Neural progenitor cell (in vitro differentiated cells): ENCODE data around the gene TAPT1. TPM values are rescaled to one million over a fixed set of nuclear protein-coding genes. Genes with fewer than 3 reads are reported as not detected.

Experiments
- DNase-seq: peaks from one replicate; pipeline ENCODE4 v3.0.0-alpha.2; 2016; ENCODE audit warnings: low spot score
- H2AFZ ChIP-seq: fragments of 200-600 bp; sonication (generic); replicated peaks from 2 replicates; pipeline ENCODE4 v1.6.1; 2016; ENCODE audit warnings: antibody characterized with exemption
- H3F3A ChIP-seq: fragments of 200-600 bp; sonication (generic); 2 replicates; pipeline ENCODE4 v1.6.1; 2016; ENCODE audit warnings: antibody characterized with exemption, low read depth
- H3K27ac ChIP-seq: fragments of 200-600 bp; sonication (generic); 2 replicates; pipeline ENCODE4 v1.5.1; 2016; ENCODE audit warnings: mild to moderate bottlenecking
- H3K27me3 ChIP-seq: fragments of 200-600 bp; sonication (generic); 2 replicates; pipeline ENCODE4 v1.6.1; 2016; ENCODE audit warnings: mild to moderate bottlenecking, moderate library complexity
- H3K36me3 ChIP-seq: fragments of 200-600 bp; sonication (generic); 2 replicates; pipeline ENCODE4 v1.5.1; 2016
- H3K4me1 ChIP-seq: fragments of 200-600 bp; sonication (generic); 2 replicates; pipeline ENCODE4 v1.6.1; 2016; ENCODE audit warnings: mixed run types
- H3K4me2 ChIP-seq: fragments of 200-600 bp; sonication (generic); 2 replicates; pipeline ENCODE4 v1.6.1; 2016
- H3K4me3 ChIP-seq: fragments of 200-600 bp; sonication (generic); 2 replicates; pipeline ENCODE4 v1.5.1; 2016
- H3K79me2 ChIP-seq: fragments of 200-600 bp; sonication (generic); 2 replicates; pipeline ENCODE4 v1.6.1; 2016; ENCODE audit warnings: low read depth
- H3K9ac ChIP-seq: fragments of 200-600 bp; sonication (generic); 2 replicates; pipeline ENCODE4 v1.6.1; 2016
- H3K9me3 ChIP-seq: fragments of 200-600 bp; sonication (generic); 2 replicates; pipeline ENCODE4 v1.5.1; 2016; ENCODE audit warnings: low read depth
- H4K20me1 ChIP-seq: fragments of 200-600 bp; sonication (generic); 2 replicates; pipeline ENCODE4 v1.6.1; 2016; ENCODE audit warnings: low read depth
- H3K27ac Mint-ChIP-seq: 3 replicates; pipeline ENCODE4 v1.8.0; 2021; ENCODE audit warnings: mixed read lengths
- H3K27me3 Mint-ChIP-seq: 2 replicates; pipeline ENCODE4 v1.8.0; 2022; ENCODE audit warnings: low read depth, mild to moderate bottlenecking, inconsistent platforms, moderate library complexity, mixed read lengths; ENCODE audit not compliant: insufficient read depth
- H3K36me3 Mint-ChIP-seq: 3 replicates; pipeline ENCODE4 v1.8.0; 2021; ENCODE audit warnings: mixed read lengths
- H3K4me1 Mint-ChIP-seq: 3 replicates; pipeline ENCODE4 v1.8.0; 2021; ENCODE audit warnings: mixed read lengths
- H3K4me3 Mint-ChIP-seq: 3 replicates; pipeline ENCODE4 v1.8.0; 2021; ENCODE audit warnings: mild to moderate bottlenecking, moderate library complexity, mixed read lengths
- H3K9me3 Mint-ChIP-seq: 3 replicates; pipeline ENCODE4 v1.8.0; 2020; ENCODE audit warnings: mixed read lengths
- CTCF ChIP-seq: fragments of 200-600 bp; sonication (generic); IDR thresholded peaks from 2 replicates; pipeline ENCODE4 v1.5.1; 2017; ENCODE audit warnings: antibody characterized with exemption, mild to moderate bottlenecking
- EZH2 ChIP-seq: fragments of 200-600 bp; sonication (generic); IDR thresholded peaks from 2 replicates; pipeline ENCODE4 v1.6.1; 2017; ENCODE audit warnings: antibody characterized with exemption, mild to moderate bottlenecking, moderate library complexity
- EZH2phosphoT487 ChIP-seq: fragments of 200-600 bp; sonication (generic); IDR thresholded peaks from 2 replicates; pipeline ENCODE4 v1.6.1; 2017; ENCODE audit warnings: antibody characterized with exemption
- total RNA-seq: library from RNA; depleted of rRNA; stranded (reverse); fragments of >200 nt; gene quantifications from 2 replicates; pipeline ENCODE4 v1.2.3, GENCODE V29; 2015; ENCODE audit warnings: low replicate concordance

The TAPT1 gene
- total RNA-seq, 1 donor from 2014 or later, result 18.9 TPM

GRCh38 chr4:16125571-16126445 is 100.5 kb downstream of the TAPT1 start:
- H3K4me3 ChIP-seq, result no peak overlapping the region
- Mint-ChIP-seq H3K27me3 (no peaks in the 10 kb centered on the region), H3K36me3 (no peaks in the 10 kb centered on the region), H3K4me3 (no peak overlapping the region), H3K9me3 (no peaks in the 10 kb centered on the region), H3K4me1 (peaks cover 2% of the 10 kb centered on the region), H3K27ac (peak overlapping the region; percentile 70)
- no peaks in the 10 kb centered on the region for H3K36me3 ChIP-seq
- H3K9ac ChIP-seq, result no peak overlapping the region
- H3K79me2 ChIP-seq, result no peaks in the 10 kb centered on the region
- H3K27me3 ChIP-seq, result no peaks in the 10 kb centered on the region
- no peak for DNase-seq
- no peak overlapping the region for H2AFZ ChIP-seq
- no peaks in the 10 kb centered on the region for H4K20me1 ChIP-seq
- peaks cover 19% of the 10 kb centered on the region for H3K4me1 ChIP-seq
- no peak overlapping the region for H3K27ac ChIP-seq
- TF ChIP-seq EZH2phosphoT487 (no peak), CTCF (no peak), EZH2 (no peak)
- H3K9me3 ChIP-seq, result no peaks in the 10 kb centered on the region
- H3K4me2 ChIP-seq, result no peak overlapping the region
- H3F3A ChIP-seq, result peaks cover 14% of the 10 kb centered on the region

GRCh38 chr4:16124232-16124631 is 102.0 kb downstream of the TAPT1 start:
- Mint-ChIP-seq H3K36me3 (no peaks in the 10 kb centered on the region), H3K27me3 (no peaks in the 10 kb centered on the region)
- no peak overlapping the region for H3K27ac ChIP-seq

GRCh38 chr4:16123356-16124084 is 102.8 kb downstream of the TAPT1 start:
- Mint-ChIP-seq H3K4me1 (peaks cover 2% of the 10 kb centered on the region), H3K27me3 (no peaks in the 10 kb centered on the region), H3K27ac (no peak overlapping the region), H3K4me3 (no peak overlapping the region), H3K9me3 (no peaks in the 10 kb centered on the region), H3K36me3 (no peaks in the 10 kb centered on the region)
- H4K20me1 ChIP-seq, result no peaks in the 10 kb centered on the region
- peak; percentile 49 for DNase-seq
- H3K79me2 ChIP-seq, result no peaks in the 10 kb centered on the region
- peak overlapping the region; percentile 44 for H3K27ac ChIP-seq
- peaks cover 14% of the 10 kb centered on the region for H3F3A ChIP-seq
- no peak overlapping the region for H3K9ac ChIP-seq
- H3K36me3 ChIP-seq, result no peaks in the 10 kb centered on the region
- H3K4me2 ChIP-seq, result peak overlapping the region; percentile 16
- TF ChIP-seq CTCF (no peak), EZH2phosphoT487 (no peak), EZH2 (no peak)
- H3K4me1 ChIP-seq, result peaks cover 19% of the 10 kb centered on the region
- no peak overlapping the region for H2AFZ ChIP-seq
- H3K4me3 ChIP-seq, result no peak overlapping the region
- H3K9me3 ChIP-seq, result no peaks in the 10 kb centered on the region
- H3K27me3 ChIP-seq, result no peaks in the 10 kb centered on the region

More at GRCh38 chr4:16124232-16124631, 102.0 kb downstream of the TAPT1 start:
- Histone ChIP-seq H3K27me3 (no peaks in the 10 kb centered on the region), H3K4me2 (no peak overlapping the region), H3K9ac (no peak overlapping the region), H3K4me3 (no peak overlapping the region), H4K20me1 (no peaks in the 10 kb centered on the region), H3K9me3 (no peaks in the 10 kb centered on the region), H2AFZ (no peak overlapping the region), H3F3A (peaks cover 14% of the 10 kb centered on the region), H3K36me3 (no peaks in the 10 kb centered on the region), H3K79me2 (no peaks in the 10 kb centered on the region), H3K4me1 (peaks cover 19% of the 10 kb centered on the region)
- Mint-ChIP-seq H3K9me3 (no peaks in the 10 kb centered on the region), H3K27ac (no peak overlapping the region), H3K4me3 (no peak overlapping the region), H3K4me1 (peaks cover 2% of the 10 kb centered on the region)
- DNase-seq, result no peak
- TF ChIP-seq EZH2 (no peak), CTCF (no peak)
